Amygdala (tissue), 56 donors: Measurements from ENCODE around the gene ME1.
"Not testable (repeated sequence)": the region's sequence is repeated elsewhere in the genome, so short reads cannot be mapped to it uniquely, and the experiment has no call there.

Source experiments
- DNase-seq, 56 donors: peaks; one replicate each; lab custom pipeline; 2025; lab: John Stamatoyannopoulos, UW

ME1 gene

GRCh38 chr6:83270971-83271719 lies 159.7 kb downstream of the ME1 start:
- no peak for DNase-seq

GRCh38 chr6:83265384-83265783 lies 165.5 kb downstream of the ME1 start:
- no peak for DNase-seq

DNA sequence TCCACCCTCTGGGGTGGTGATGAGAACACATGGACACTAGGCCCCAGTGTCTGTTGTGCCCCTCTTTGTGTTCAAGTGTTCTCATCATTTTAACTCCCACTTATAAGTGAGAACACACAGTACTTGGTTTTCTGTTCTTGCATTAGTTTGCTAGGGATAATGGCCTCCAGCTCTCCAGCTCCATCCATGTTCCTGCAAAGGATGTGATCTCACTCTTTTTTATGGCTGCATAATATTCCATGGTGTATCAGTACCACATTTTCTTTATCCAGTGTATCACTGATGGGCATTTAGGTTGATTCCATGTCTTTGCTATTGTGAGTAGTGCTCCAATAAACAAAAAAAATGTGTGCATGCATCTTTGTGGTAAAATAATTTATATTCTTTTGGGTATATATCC lies 170.3 kb downstream of the ME1 start:
- no peak for DNase-seq

- DNase-seq: no peak
Observed at GRCh38 chr6:83258517-83258916, 172.3 kb downstream of the ME1 start.

DNA sequence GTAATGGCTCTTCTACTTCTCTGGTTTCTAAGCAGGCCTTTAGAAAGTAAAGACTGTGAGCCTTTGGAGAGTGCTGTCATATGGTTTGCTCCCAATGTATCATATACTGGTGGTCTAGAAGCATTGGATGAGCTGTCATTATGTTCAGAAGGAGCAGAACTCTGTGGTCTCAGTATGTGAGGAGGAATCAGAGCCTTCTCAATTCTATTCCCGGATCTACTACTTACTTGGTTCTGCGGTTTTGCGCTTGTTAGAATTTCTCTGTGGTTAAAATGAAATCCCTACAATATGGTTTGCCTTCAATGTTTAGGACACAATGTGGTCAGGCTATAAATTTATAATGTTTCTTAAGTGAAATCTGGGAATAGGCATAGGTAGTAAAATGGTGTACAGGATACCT lies 173.1 kb downstream of the ME1 start:
- DNase-seq: no peak

- DNase-seq: not testable (repeated sequence)
Observed at GRCh38 chr6:83256719-83257118, 174.1 kb downstream of the ME1 start.

- DNase-seq: no peak
Observed at GRCh38 chr6:83252719-83253118, 178.1 kb downstream of the ME1 start.

DNA sequence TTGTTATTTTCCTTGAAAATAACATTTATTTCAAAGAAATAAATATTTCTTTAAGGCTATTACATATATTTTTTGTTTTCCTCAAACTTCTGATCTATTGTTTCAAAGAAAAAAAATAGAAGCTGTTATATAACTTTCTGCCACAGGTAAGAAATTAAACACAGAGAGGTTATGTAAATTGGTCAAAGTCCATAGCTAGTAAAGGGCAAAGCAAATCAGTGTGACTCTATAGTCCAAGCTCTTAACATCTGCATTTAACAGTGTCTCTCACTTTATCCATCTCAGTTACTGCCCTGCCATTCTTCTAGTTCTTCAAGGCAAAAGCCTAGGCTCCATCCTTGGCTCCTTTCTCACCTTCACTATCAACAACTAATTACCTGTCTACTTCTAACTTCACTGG lies 180.6 kb downstream of the ME1 start:
- DNase-seq: no peak

DNA sequence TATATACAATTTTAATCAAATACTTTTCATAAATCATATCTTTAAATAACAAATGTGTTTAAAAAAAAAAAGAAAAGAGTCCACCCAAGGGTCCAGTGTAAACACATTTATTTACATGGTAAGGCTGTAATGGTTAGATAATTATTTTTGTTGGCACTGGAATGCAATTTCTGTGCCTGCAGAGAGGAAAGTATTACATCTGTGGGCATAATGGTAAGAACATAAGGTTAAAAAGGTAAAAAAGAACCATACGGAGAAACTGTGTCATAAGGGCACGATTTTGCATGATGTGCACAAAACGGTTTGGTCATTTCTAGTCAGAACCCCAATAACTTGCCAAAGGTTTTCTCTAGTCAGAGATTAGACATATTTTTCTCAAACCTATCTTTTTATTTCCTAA lies 183.4 kb downstream of the ME1 start:
- DNase-seq: no peak

DNA sequence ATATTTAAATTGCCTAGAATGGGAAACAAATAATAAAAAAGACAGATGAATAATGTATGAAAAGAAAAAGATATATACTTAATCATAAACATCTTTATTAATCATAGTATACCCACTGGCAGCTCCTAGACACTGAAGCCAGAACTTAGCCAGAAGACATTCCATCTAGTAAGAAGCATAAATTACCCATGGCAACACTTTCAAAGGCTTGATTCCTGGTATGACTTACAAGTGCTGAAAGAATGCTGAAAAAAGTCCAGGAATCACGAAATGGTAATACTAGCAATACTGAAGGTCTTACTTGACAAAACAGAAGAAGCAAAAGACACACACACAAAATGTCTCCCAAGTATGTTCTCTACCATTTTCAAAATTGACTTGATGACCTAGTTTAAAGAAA lies 199.7 kb downstream of the ME1 start:
- no peak for DNase-seq

DNA sequence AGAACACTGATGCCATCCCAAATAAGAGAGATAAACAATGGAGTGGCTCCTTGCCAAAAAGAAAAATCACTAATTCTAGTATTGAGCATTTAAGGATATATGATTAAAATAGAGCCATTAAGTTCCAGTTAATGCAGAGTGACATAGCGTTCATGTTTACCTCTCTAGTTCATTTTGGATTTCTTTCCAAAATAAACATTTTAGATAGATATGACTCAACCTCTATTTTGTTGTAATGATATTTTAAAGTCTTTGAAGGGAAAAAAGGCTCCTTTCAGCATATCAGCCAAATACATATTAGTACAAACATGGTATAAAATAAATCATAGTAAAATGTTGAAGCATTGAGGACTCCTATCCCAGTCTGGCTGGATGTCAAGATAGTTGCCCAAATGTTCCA lies 204.3 kb downstream of the ME1 start:
- no peak for DNase-seq

GRCh38 chr6:83221889-83222479 lies 208.9 kb downstream of the ME1 start:
- no peak for DNase-seq

DNA sequence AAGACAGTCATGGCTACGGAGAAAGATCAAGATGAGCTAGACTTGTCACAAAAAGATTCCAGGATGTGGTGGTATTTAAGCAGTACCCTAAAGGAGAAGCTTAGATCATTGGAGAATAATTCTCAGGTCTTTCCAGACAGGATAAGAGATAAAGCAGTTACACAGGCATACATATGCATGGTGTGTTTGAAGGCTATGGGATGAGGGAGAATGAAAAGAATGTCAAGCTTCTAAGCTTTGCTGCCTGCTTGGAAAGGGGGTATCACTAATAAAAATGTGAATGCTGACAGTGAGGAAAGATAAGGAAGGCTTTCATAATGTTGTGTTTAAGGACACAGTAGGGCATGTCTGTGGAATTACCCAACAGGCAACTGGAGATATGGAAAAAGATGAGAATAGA lies 209.6 kb downstream of the ME1 start:
- DNase-seq: no peak

DNA sequence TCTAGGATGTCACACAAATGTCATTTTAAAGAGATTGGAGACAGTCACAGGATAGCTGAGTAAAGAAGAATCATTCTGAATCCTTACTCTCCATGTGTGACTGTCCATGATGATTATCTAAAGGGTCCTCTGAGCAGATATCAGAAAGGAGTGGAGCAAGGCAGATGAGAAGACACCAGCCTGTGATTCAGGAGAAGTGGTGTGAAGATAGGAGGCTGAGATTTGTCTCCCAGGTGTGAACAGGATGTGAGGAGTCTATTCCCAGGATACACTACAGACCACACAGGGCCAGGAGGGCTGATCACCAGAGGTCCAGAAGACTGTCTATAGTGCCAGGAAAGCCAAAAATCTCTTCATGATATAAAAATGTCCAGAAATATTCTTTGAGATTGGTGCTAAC lies 210.7 kb downstream of the ME1 start:
- no peak for DNase-seq

GRCh38 chr6:83218646-83219045 lies 212.2 kb downstream of the ME1 start:
- no peak for DNase-seq

DNA sequence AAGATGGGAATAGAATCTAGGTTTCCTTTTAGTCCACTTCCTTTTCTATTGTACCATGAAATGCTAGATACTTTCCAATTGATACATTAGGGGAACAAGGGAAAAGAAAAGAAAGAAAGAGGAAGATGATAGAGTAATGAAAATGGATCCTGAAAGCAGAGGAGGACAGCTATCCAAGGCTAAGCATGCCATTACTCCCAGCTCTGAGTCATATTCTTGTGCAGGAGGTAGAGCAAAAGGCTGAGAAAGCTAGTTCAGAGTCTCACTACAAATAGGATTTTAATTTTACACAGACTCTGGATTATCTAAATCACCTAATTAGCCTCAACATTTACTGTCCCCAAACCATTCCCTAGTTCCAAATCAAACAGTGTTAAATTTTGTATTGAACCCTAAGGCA lies 214.0 kb downstream of the ME1 start:
- DNase-seq: no peak

DNA sequence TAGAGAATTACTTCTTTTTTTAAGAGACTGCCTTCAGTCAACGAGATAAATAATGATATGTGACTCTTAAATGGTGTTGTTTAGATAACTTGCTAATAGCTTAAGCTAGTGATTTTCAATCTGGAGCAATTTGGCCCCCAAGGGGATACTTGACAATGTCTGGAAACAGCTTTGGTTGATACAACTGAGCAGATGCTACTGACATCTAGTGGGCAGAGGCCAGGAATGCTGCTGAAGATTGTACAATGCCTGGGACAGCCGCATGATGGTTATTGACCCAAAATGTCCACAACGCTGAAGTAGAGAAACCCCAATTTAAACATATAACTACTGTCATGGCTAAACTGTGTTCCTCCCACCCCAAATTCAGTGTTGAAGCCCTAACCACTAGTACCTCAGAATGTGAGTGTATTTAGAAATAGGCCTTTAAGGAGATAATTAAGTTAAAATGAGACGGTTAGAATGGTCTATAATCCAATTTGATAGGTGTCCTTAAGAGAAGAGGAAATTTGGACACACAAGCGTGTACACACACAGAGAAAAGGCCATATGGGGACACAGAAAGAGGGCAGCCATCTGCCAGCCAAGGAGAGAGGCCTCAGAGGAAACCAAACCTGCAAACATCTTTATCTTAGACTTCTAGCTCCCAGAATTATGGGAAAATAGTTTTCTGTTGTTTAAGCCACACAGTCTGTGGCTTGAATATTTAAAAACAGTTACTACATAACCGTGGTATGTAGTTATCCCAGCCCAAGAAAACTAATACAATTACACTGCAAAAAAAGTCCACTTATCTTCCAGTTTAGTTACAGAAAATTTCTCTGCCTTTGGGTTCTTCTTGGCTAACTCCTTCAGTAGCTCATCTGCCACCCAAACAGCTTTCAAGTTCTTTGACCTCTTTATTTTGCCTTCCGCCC lies 215.5 kb downstream of the ME1 start:
- DNase-seq: peak in 48 of 56 donors; percentile 2 to 87 (median 33)

DNA sequence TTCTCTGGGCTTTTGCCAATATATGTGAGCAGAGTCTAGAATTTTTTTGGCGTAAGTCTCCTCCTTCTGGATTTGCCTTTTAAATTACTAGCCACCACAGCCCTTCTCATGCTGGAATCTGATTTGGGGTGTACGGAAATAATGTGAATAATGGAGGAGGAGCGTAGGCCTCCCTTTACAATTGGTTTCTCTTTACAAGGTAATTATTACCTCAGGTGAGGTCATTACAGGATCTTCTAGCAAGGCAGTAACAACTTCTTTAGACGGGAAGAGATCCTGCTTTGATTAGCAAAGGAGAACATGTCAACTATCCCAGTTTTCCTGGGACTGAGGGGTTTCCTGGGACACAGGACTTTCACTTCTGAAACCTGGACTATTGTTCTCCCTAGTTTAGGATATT lies 228.8 kb downstream of the ME1 start:
- DNase-seq: no peak

DNA sequence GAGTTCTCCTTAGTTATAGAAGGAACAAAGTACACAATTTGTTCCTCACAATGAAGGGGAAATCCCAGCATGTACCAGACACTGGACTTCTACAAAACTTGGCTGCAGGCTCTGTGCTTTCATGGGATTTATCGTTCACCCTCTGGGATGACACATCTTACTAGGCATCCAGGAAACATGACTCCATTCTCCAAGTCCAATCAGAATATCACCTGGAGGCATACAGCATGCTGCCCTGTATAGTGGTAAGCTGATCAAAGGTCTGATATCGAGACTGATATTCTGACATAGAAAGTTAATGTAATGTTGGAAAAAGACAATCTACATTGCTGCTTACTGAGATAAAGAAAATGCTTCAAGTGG lies 231.0 kb downstream of the ME1 start:
- DNase-seq: no peak

- no peak for DNase-seq
Observed at GRCh38 chr6:83199173-83199862, 231.5 kb downstream of the ME1 start.
